Fibroblast of skin of back (primary cell): ENCODE results near the gene NTRK3.

Experiments used
- DNase-seq: peaks from one replicate; pipeline ENCODE4 v3.0.0-alpha.2; 2013

NTRK3 gene

GRCh38 chr15:87976552-87976951 lies 280.0 kb downstream of the NTRK3 start:
- DNase-seq, result no peak

DNA sequence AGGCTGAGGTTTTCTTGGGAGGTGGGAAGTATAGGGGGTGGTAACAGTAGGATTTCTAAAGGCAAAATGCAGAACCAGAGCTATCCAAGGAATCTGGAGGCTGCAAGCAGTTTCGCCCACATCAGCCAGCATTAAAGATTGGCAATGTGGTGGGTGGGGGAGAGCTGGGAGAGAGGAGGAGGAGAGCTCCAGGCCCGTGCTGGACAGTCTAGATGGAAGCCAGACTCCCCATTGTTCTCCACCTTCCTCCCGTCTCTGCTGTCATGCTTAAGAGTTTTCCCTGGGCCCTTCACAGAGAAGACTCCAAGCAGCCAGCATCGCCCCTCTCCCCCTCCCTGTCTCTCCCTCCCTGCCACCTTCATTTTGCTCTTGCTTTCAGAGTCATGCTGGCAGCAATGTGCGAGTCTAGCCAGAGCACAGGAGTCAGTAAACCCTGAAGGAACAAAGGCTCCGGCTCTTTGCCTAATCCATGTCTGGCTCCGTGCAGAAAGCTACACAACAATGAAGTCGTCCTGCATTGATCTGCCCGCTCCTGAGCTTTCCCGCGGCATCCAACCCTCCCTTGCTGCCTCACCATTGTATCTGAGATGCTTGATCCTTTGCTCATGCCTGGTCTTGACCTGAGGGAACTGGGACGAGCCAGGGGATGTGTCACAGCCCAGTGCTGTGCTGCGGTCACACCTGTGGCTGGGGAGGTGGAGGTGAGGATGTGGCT lies 282.9 kb downstream of the NTRK3 start:
- DNase-seq, result no peak

DNA sequence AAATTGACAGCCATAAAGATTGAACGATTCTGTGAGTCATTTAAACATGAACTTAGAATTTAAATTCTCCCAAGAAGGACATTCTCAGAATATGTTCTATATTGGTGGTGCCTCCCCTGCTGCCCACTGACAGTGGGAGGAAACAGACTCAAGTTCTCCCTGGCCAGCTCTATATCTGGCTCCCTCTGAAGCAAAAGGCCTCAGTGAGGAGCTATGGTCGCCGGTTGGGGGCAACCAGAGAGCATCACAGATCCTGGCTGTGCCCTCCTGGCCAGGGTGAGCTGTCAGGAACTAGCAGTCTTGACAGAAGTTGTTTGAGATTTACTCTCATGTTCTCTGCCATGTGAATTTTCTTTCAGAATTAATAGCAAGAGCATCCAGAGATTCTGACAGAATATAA lies 285.5 kb downstream of the NTRK3 start:
- no peak for DNase-seq

GRCh38 chr15:87967951-87968350 lies 288.6 kb downstream of the NTRK3 start:
- DNase-seq, result peak; percentile 11

DNA sequence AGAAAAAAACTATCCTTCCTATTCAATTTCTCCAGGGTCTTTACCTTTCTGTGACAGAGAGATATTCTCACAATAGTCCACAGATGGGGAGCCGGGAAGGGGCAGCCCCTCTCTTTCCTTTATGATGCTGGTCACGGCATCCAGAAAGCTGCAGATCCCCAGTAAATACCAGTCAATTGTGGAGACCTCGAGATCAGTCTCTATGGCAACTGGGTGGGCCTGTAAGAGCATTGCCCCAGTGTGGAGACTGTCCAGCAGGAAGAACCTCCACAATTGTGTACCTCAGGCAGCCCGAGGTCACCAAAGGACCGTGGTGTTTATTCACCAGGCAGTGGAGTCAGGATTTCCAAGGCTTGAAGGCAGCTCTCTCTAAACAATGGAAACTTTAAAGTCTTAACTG lies 291.2 kb downstream of the NTRK3 start:
- DNase-seq, result no peak

- DNase-seq, result no peak
Measured at GRCh38 chr15:87962428-87962827, 294.1 kb downstream of the NTRK3 start.

- no peak for DNase-seq
Measured at GRCh38 chr15:87961851-87962420, 294.6 kb downstream of the NTRK3 start.

- DNase-seq, result no peak
Measured at GRCh38 chr15:87959662-87960061, 296.9 kb downstream of the NTRK3 start.

DNA sequence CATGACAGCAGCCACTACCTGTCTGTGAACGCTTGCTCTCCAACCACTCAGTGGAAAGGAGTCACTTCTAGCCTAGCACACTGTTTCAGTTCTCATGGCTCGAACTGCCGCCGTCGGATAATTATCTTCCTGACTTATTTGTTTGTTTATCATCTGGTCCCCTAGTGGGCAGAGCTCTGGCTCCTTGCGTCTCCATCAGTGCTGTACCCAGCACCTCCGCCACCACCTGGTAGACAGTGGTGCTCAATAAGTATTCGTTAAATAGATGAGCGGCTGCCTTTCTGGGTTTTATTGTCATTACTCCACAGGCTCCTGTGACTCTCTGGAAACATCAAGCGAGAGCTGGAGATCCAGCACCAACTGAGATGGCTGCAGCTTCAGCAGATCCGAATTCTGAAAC lies 297.5 kb downstream of the NTRK3 start:
- DNase-seq, result no peak

DNA sequence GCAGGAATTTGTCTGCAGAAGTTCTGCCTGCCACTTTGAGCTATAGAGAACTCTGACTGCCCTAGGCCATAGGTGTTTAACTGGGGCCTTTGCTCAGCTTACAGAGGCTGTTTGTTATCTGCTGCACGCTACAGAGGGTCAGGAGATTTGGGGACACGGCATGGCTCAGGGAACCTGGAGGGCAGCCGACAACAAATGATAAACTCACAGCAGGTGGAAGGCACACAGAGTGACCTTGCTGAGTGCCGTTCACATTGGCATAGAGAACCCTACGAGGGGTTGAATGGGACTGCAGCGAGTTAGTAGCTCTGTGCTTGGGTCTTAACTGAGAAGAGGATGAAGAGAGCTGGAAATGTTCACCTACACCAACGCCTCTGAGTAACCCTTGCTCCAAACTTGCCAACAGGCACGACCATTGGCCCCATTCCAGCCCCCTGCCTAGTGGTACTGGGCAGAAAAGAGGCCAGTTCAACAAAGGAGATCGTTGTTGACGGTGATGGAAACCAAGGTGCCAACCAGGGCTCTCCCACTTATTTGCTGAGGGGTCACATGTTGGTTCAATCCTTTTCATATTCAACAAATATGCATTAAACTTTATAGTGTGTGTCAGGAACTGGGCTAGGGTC lies 301.1 kb downstream of the NTRK3 start:
- no peak for DNase-seq

DNA sequence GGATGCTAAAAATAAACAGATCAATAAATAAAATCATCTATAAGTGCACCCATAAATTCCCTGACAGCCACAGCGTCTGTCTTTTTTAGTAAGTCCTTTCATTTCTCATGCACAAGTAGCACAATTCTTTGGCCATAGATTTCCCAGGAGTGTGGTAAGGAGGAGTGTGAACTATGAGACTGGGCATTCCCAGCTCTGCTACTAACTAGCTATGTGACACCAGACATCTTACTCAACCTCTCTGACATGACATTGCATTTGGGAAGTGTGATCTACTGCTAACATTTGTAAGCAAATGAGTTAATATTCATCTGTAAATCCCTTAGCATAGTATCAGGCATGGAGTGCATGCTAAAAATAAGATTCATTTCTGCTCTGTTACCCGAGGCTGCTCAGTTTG lies 301.7 kb downstream of the NTRK3 start:
- no peak for DNase-seq

DNA sequence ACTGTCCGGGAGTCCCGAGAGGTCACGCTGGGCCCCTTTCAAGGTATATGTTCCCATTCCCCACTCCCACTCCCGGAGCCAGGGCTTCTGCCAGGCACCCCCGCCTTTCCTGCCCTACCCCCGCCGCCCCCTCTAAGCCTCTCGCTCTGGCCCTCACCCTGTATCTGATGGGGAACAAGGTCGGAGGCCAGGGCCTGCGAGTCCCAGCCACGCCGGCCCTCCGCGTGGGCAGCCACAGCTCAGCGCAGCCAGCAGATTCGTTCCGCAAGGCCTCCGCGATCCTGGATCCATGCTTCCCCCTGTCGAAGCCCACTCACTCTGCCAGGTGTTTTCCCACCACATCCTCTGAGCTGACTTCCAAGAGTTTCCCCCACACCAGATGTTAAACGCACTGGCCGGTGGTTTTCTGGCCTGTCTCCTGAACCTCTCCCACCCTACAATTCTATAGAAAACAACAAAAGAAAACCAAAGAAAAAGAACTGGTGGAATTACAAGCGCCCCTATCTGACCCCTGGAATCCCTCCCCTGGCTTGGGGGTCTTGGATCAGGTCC lies 303.7 kb downstream of the NTRK3 start:
- DNase-seq, result no peak

DNA sequence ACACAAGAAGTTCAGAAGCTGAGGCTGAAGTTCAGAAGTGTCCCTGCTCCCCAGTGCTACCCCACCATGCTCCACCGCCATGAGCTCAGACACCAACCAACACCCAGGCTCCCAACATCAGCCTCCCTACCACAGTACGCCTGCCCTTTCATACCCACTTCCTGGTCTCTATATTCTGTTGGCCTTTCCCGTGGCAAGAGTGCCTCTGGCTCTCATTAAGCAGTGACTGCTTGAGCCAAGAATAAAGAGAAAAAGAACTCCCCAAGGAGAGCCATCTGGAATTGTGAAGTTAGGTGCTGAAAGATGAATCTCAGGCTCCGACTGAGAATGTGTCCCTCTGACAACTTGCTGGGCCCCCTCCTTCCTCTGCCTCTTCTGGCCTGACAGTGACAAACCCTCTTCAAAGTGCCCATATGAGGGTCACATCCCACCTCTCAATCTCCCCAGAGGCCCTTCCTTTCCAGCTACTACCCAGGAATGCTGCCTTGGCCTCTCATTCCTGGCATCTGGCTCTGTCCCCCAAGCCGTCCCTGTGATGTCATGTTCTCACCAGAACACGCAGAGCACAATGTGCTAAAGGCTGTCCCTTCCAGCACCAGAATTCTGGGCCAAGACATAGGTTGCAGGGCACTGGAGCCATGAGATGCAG lies 306.8 kb downstream of the NTRK3 start:
- no peak for DNase-seq

- no peak for DNase-seq
Measured at GRCh38 chr15:87949151-87949574, 307.4 kb downstream of the NTRK3 start.

DNA sequence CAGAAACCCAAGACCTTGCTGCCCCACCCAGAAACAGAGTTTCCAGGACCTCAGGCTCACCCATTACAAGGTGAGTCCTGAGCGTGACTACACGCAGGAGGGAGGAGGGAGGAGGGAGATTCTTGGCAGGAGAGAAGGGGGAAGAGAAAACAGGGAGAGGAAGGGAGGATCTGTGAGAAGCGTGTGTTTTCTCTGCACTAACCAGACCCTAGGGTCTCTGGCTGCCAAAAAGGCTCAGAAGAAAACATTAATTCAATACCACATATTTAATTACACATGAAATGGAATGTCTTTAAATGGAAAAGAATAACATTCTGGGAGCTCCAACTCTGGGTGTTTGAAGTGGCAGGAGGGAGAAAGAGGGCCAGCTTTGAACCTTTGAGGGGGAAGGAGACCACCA lies 309.0 kb downstream of the NTRK3 start:
- DNase-seq, result no peak

- DNase-seq, result no peak
Measured at GRCh38 chr15:87945246-87945645, 311.3 kb downstream of the NTRK3 start.

DNA sequence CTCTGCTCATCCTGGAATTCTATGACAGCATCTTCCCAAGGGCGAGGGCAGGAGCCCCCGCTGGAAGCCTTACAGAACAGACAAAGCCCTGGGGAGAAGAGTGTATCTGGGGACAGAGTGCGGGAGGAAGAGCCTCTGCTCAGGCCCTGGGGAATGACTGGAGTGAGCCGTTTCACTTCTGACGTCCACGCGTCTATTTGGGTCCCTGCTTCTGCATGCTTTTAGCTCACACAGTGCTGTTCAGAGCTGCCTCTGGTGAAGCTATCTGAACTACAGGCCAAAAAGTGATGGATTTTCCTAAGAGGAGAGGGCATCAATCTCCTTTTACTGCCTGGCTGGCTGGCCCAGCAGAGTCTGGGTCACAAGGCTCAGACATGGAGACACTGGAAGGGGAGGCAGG lies 311.8 kb downstream of the NTRK3 start:
- DNase-seq, result no peak

DNA sequence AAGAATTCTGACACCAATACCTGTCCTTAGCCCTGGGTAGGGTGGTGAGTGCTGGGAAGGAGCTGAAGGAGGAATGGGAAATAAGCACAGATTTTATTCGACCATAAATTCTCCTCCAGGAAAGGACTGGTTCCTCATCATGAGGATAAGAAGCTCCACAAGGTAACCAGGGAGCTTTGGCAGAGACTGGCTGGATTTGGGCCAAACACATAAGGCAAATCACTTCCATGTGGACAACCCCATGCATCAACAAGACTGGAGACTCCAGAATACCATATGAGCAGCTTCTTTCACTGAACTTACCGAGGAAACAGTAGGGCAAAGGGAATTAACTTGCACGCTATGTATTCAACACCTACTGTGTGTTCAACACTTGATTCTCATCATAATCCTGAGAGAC lies 312.5 kb downstream of the NTRK3 start:
- DNase-seq, result no peak

DNA sequence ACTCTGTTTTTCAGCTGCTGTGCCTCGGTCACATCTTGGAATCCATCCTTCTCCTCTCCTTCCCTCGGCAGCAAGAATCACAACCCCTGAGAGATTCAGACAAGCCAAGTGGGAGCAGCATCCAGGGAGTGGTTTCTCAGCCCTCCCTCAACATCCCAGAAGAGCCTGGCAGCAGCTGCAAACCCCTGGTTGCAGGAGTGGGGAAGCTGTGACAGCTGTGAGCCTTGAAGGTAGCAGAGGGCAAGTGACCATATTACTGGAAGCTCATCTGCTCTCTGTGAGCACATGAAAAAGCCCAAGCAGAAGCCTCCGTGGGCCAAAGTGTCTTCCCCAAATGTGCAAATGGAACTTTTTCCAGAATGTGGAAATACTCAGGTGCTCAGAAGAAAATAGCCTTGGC lies 312.9 kb downstream of the NTRK3 start:
- DNase-seq, result no peak

DNA sequence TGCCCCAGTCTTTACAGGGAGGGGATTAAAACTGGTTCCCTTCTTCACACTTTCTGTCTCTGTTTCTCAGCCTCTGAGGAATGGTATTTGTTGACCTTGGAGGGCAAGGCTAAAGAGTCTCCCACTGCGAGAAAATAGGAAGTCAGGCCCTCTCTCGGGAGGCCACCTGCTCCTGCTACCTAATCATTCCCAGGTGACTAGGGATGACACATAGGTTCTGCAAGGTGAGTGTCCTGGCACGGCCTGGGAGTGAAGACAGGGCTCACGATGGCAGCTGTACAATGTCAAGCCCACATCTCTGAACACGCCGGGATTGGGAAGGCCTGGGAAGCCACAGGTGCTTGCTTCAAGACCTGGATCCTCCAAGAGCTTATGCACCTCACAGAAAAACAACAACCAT lies 314.2 kb downstream of the NTRK3 start:
- no peak for DNase-seq

GRCh38 chr15:87941606-87942005 lies 314.9 kb downstream of the NTRK3 start:
- no peak for DNase-seq

DNA sequence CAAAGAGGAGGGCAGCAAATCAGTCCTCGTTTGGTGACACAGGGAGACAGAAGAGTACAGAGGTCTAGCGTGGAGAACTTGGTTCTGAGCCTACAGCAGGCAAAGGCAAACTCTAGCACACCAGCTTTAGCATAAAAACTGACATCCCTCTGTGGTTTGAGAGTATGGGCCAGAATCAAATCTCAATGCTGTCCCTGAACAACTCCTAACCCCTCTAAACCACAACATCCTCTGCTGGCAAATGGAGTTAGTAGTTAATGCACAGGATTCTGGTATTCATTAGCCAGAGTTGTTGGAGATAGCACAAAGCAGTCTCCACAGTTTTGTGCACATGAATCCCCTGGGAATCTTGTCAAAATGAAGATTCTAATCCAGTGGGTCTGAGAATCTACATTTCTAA lies 315.8 kb downstream of the NTRK3 start:
- no peak for DNase-seq

GRCh38 chr15:87939848-87940457 lies 316.6 kb downstream of the NTRK3 start:
- DNase-seq, result no peak
